Hepatocyte (in vitro differentiated cells): ENCODE measurements around the gene NPRL2.

Source experiments
- EZH2phosphoT487 ChIP-seq: fragments of 200-600 bp; sonication (generic); IDR thresholded peaks from one replicate; pipeline ENCODE4 v1.6.1; 2018; ENCODE audit warnings: antibody characterized with exemption, mild to moderate bottlenecking, low read depth, moderate library complexity; ENCODE audit not compliant: unreplicated experiment, severe bottlenecking
- TF ChIP-seq, protein P1 (sequence below): fragments of 200-600 bp; sonication (generic); IDR thresholded peaks from 2 replicates; pipeline ENCODE4 v1.5.1; 2016; ENCODE audit warnings: antibody characterized with exemption, mild to moderate bottlenecking; ENCODE audit not compliant: poor library complexity

DNA sequence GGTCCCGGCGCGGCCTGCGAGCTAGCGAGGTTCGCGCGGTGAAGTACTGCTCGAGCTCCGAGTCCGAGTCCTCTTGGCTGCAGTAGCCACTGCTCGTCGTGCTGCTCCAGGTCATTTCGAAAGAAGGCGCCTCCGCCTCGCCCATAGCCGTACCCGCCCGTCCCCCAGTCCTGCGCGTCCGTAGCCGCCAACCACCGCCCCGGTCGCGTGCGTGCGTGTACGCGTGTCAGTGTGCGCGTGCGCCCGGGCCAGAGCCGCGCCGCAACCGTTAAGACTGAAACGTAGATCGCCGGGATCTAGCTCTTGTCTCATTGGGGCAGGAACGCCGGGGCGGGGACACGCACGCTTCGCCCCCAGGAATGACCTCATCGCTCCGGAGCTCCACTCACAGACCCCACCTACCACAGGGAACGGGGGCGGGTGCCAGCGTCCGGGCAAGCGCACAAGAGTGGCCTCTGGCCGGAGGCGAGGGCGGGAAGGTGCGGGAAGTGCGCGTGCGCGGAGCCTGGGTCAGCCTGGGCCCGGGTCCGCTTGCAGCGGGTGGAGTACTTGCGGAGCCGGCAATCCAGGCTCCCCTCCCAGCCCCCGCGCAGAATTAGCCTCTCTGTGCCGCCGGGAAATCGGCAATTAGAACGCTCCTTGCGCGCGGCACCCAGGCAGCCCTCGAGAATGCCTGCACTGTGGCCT lies 13.3 kb downstream of the NPRL2 start:
- TF ChIP-seq, protein P1, sequence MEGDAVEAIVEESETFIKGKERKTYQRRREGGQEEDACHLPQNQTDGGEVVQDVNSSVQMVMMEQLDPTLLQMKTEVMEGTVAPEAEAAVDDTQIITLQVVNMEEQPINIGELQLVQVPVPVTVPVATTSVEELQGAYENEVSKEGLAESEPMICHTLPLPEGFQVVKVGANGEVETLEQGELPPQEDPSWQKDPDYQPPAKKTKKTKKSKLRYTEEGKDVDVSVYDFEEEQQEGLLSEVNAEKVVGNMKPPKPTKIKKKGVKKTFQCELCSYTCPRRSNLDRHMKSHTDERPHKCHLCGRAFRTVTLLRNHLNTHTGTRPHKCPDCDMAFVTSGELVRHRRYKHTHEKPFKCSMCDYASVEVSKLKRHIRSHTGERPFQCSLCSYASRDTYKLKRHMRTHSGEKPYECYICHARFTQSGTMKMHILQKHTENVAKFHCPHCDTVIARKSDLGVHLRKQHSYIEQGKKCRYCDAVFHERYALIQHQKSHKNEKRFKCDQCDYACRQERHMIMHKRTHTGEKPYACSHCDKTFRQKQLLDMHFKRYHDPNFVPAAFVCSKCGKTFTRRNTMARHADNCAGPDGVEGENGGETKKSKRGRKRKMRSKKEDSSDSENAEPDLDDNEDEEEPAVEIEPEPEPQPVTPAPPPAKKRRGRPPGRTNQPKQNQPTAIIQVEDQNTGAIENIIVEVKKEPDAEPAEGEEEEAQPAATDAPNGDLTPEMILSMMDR = no peak
- no peak for TF ChIP-seq EZH2phosphoT487
